Osteocyte (in vitro differentiated cells): ENCODE results near the gene KRTAP21-1. TPM values are rescaled to one million over a fixed set of nuclear protein-coding genes. Genes with fewer than 3 reads are reported as not detected.

Experiments used
- DNase-seq: peaks from one replicate; pipeline ENCODE4 v3.0.0; 2021; ENCODE audit warnings: mixed read lengths; ENCODE audit not compliant: unreplicated experiment; ENCODE audit errors: extremely low spot score
- H3K27ac Mint-ChIP-seq: one replicate; pipeline ENCODE4 v1.8.0; 2021; ENCODE audit warnings: mild to moderate bottlenecking, mixed read lengths; ENCODE audit not compliant: unreplicated experiment
- H3K27me3 Mint-ChIP-seq: one replicate; pipeline ENCODE4 v1.8.0; 2021; ENCODE audit warnings: mixed read lengths; ENCODE audit not compliant: unreplicated experiment
- H3K36me3 Mint-ChIP-seq: one replicate; pipeline ENCODE4 v1.8.0; 2021; ENCODE audit warnings: mixed read lengths; ENCODE audit not compliant: unreplicated experiment
- H3K4me1 Mint-ChIP-seq: one replicate; pipeline ENCODE4 v1.8.0; 2021; ENCODE audit warnings: mixed read lengths; ENCODE audit not compliant: unreplicated experiment
- H3K4me3 Mint-ChIP-seq: one replicate; pipeline ENCODE4 v1.8.0; 2021; ENCODE audit warnings: mild to moderate bottlenecking, moderate library complexity, mixed read lengths; ENCODE audit not compliant: unreplicated experiment
- H3K9me3 Mint-ChIP-seq: one replicate; pipeline ENCODE4 v1.8.0; 2021; ENCODE audit warnings: mixed read lengths; ENCODE audit not compliant: unreplicated experiment
- CTCF ChIP-seq: fragments of 200-600 bp; sonication (generic); IDR thresholded peaks from 2 replicates; pipeline ENCODE4 v1.5.0; 2021; ENCODE audit warnings: antibody characterized with exemption, mild to moderate bottlenecking, moderate library complexity
- total RNA-seq: library from RNA; stranded (reverse); gene quantifications from 2 replicates; pipeline ENCODE4 v1.2.1, GENCODE V29; 2021

Gene KRTAP21-1
- total RNA-seq, 1 donor from 2014 or later, result not detected

- Mint-ChIP-seq H3K36me3 (no peaks in the 10 kb centered on the region), H3K27ac (no peak overlapping the region), H3K4me1 (no peaks in the 10 kb centered on the region), H3K27me3 (no peaks in the 10 kb centered on the region), H3K9me3 (peaks cover 8% of the 10 kb centered on the region), H3K4me3 (no peak overlapping the region)
- no peak for DNase-seq
- TF ChIP-seq CTCF, result no peak
These were observed 28.5 kb downstream of the KRTAP21-1 start for GRCh38 chr21:30726726-30727125.

GRCh38 chr21:30719401-30719800, 35.8 kb downstream of the KRTAP21-1 start:
- TF ChIP-seq CTCF, result no peak
- no peak for DNase-seq
- H3K4me3 Mint-ChIP-seq, result no peak overlapping the region
- no peaks in the 10 kb centered on the region for H3K36me3 Mint-ChIP-seq
- H3K27ac Mint-ChIP-seq, result no peak overlapping the region
- no peaks in the 10 kb centered on the region for H3K27me3 Mint-ChIP-seq
- no peaks in the 10 kb centered on the region for H3K9me3 Mint-ChIP-seq
- H3K4me1 Mint-ChIP-seq, result no peaks in the 10 kb centered on the region

GRCh38 chr21:30718239-30718909, 36.9 kb downstream of the KRTAP21-1 start, which contains the start of gene KRTAP21-3:
KRTAP21-3 (minus strand) TSS chr21:30718777; CDS start chr21:30718759, 18 bp downstream.
- H3K36me3 Mint-ChIP-seq, result no peaks in the 10 kb centered on the region
- TF ChIP-seq CTCF, result no peak
- no peak within 1 kb of the TSS for H3K4me3 Mint-ChIP-seq
- H3K27me3 Mint-ChIP-seq, result no peaks in the 10 kb centered on the region
- H3K4me1 Mint-ChIP-seq, result no peaks in the 10 kb centered on the region
- DNase-seq, result no peak
- H3K9me3 Mint-ChIP-seq, result peaks cover 4% of the 10 kb centered on the region
- no peak within 1 kb of the TSS for H3K27ac Mint-ChIP-seq

- Mint-ChIP-seq H3K4me1 (no peaks in the 10 kb centered on the region), H3K27ac (no peak overlapping the region), H3K27me3 (no peaks in the 10 kb centered on the region), H3K4me3 (no peak overlapping the region), H3K36me3 (no peaks in the 10 kb centered on the region), H3K9me3 (peaks cover 10% of the 10 kb centered on the region)
- no peak for TF ChIP-seq CTCF
- DNase-seq, result no peak
These were observed 38.1 kb downstream of the KRTAP21-1 start for GRCh38 chr21:30717105-30717504.

- TF ChIP-seq CTCF, result no peak
- H3K4me3 Mint-ChIP-seq, result no peak overlapping the region
- peaks cover 16% of the 10 kb centered on the region for H3K9me3 Mint-ChIP-seq
- DNase-seq, result no peak
- H3K27me3 Mint-ChIP-seq, result no peaks in the 10 kb centered on the region
- H3K27ac Mint-ChIP-seq, result no peak overlapping the region
- no peaks in the 10 kb centered on the region for H3K4me1 Mint-ChIP-seq
- no peaks in the 10 kb centered on the region for H3K36me3 Mint-ChIP-seq
These were observed 40.3 kb downstream of the KRTAP21-1 start for GRCh38 chr21:30714946-30715345.
